CD4-positive, alpha-beta T cell (primary cell): ENCODE results near the gene CDH2. TPM values are rescaled to one million over a fixed set of nuclear protein-coding genes. Genes with fewer than 3 reads are reported as not detected.

Source experiments
- ATAC-seq: fragments of 200-7000 bp; cut with Tn5 transposase; one replicate; pipeline ENCODE4 v1.10.0; 2022; ENCODE audit warnings: mild to moderate bottlenecking; ENCODE audit not compliant: poor library complexity
- CTCF ChIA-PET: fragments of 350-600 bp; sonication (Branson Sonifier 250); formaldehyde crosslinking; loops from one replicate; lab custom pipeline; 2021; ENCODE audit warnings: antibody characterized with exemption, inconsistent platforms; lab: Charles Lee
- POLR2A ChIA-PET: fragments of 350-600 bp; sonication (Branson Sonifier 250); formaldehyde crosslinking; loops from one replicate; lab custom pipeline; 2021; ENCODE audit warnings: antibody characterized with exemption, inconsistent platforms; lab: Charles Lee
- DNase-seq, 14 experiments: peaks; one replicate each; pipeline ENCODE4 v3.0.0-alpha.2; 2013 to 2020; ENCODE audit warnings: mixed read lengths in 2 of 14
- H3K27ac ChIP-seq, 2 donors: one replicate each; pipeline versions ENCODE4 v1.5.1 to v1.7.0; 2013; ENCODE audit warnings: low read length in 2 of 2, low read depth in 1 of 2, mild to moderate bottlenecking in 1 of 2
- H3K27me3 ChIP-seq, 2 experiments: 1 replicate in 1 of 2; 2 replicates in 1 of 2; pipeline versions ENCODE4 v1.6.1 to v1.7.0; 2013; ENCODE audit warnings: low read length in 2 of 2, control low read depth in 1 of 2, mild to moderate bottlenecking in 1 of 2, moderate library complexity in 1 of 2; ENCODE audit not compliant: insufficient read depth in 2 of 2, control insufficient read depth in 1 of 2
- H3K36me3 ChIP-seq: one replicate; pipeline ENCODE4 v1.6.1; 2013; ENCODE audit warnings: low read length, control low read depth; ENCODE audit not compliant: insufficient read depth
- H3K4me1 ChIP-seq: one replicate; pipeline ENCODE4 v1.6.1; 2013; ENCODE audit warnings: low read length, control low read depth; ENCODE audit not compliant: insufficient read depth
- H3K4me3 ChIP-seq: one replicate; pipeline ENCODE4 v1.5.1; 2013; ENCODE audit warnings: mild to moderate bottlenecking, low read length, moderate library complexity
- H3K9me3 ChIP-seq, 2 experiments: 1 replicate in 1 of 2; 2 replicates in 1 of 2; pipeline versions ENCODE4 v1.6.1 to v1.7.0; 2013; ENCODE audit warnings: low read length in 2 of 2, mild to moderate bottlenecking in 2 of 2, control low read depth in 1 of 2, moderate library complexity in 1 of 2; ENCODE audit not compliant: control insufficient read depth in 1 of 2, insufficient read depth in 1 of 2
- H3K27ac Mint-ChIP-seq: one replicate; pipeline ENCODE4 v1.8.0; 2020; ENCODE audit warnings: mixed read lengths
- H3K27me3 Mint-ChIP-seq: one replicate; pipeline ENCODE4 v1.8.0; 2021; ENCODE audit warnings: mixed read lengths
- H3K36me3 Mint-ChIP-seq: one replicate; pipeline ENCODE4 v1.8.0; 2021; ENCODE audit warnings: low read depth, mixed read lengths
- H3K4me1 Mint-ChIP-seq: one replicate; pipeline ENCODE4 v1.8.0; 2021; ENCODE audit warnings: low read depth, mixed read lengths
- H3K4me3 Mint-ChIP-seq: one replicate; pipeline ENCODE4 v1.8.0; 2020; ENCODE audit warnings: mild to moderate bottlenecking, mixed read lengths
- H3K9me3 Mint-ChIP-seq: one replicate; pipeline ENCODE4 v1.8.0; 2020; ENCODE audit warnings: mixed read lengths
- intact Hi-C, 2 experiments: fragments of 100-400 bp; cut with DNase I in 1 of 2; cut with micrococcal nuclease in 1 of 2; formaldehyde crosslinking; loops; one replicate each; pipeline versions ENCODE4 v1.15.1 to v1.9.0; 2023 to 2025; cut with DNase I, micrococcal nuclease
- total RNA-seq, 174 experiments: library from RNA in 2 of 174; stranded (reverse) in 2 of 174; gene quantifications; one replicate each; pipeline ENCODE4 v1.2.3 and lab custom pipeline; 2021 to 2026
- TF ChIP-seq, protein P1 (sequence below): fragments of 200-600 bp; IDR thresholded peaks from one replicate; pipeline ENCODE4 v1.8.0; 2022; ENCODE audit warnings: antibody characterized with exemption, mild to moderate bottlenecking

The CDH2 gene
- total RNA-seq, 2 experiments from 2014 or later: not detected

DNA sequence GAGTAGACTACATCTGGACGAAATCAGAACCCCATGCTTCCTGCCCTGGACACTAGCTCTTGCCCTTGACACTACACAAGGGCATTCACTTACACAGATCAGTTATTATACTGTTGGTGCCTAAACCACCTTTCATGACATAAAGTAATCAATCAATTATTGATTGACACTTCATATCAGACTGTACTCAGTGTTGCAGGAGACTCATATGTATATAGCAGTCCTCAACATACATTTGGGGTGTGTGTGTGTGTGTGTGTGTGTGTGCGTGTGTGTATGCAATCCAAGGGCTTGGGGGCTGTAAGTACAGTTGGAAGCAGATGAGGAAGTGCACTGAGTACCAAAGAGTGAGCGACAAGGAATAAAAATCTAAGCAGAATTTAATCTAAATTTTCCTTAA, 5.1 kb downstream of the CDH2 start:
- Histone ChIP-seq H3K9me3 (peaks cover 0 to 23% of the 10 kb centered on the region in 2 experiments), H3K4me1 (peaks cover 4% of the 10 kb centered on the region), H3K27me3 (peaks cover 14 to 32% of the 10 kb centered on the region in 2 experiments), H3K4me3 (no peak overlapping the region), H3K36me3 (no peaks in the 10 kb centered on the region), H3K27ac (no peak overlapping the region)
- Mint-ChIP-seq H3K9me3 (no peaks in the 10 kb centered on the region), H3K27me3 (peaks cover 37% of the 10 kb centered on the region), H3K27ac (no peak overlapping the region), H3K36me3 (no peaks in the 10 kb centered on the region), H3K4me1 (peaks cover 17% of the 10 kb centered on the region), H3K4me3 (no peak overlapping the region)
- no peak for DNase-seq
- no peak for ATAC-seq
- ChIA-PET CTCF (no interaction called here), POLR2A (no interaction called here)
- intact Hi-C loops: no loop called here
- TF ChIP-seq, protein P1, sequence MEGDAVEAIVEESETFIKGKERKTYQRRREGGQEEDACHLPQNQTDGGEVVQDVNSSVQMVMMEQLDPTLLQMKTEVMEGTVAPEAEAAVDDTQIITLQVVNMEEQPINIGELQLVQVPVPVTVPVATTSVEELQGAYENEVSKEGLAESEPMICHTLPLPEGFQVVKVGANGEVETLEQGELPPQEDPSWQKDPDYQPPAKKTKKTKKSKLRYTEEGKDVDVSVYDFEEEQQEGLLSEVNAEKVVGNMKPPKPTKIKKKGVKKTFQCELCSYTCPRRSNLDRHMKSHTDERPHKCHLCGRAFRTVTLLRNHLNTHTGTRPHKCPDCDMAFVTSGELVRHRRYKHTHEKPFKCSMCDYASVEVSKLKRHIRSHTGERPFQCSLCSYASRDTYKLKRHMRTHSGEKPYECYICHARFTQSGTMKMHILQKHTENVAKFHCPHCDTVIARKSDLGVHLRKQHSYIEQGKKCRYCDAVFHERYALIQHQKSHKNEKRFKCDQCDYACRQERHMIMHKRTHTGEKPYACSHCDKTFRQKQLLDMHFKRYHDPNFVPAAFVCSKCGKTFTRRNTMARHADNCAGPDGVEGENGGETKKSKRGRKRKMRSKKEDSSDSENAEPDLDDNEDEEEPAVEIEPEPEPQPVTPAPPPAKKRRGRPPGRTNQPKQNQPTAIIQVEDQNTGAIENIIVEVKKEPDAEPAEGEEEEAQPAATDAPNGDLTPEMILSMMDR: no peak

DNA sequence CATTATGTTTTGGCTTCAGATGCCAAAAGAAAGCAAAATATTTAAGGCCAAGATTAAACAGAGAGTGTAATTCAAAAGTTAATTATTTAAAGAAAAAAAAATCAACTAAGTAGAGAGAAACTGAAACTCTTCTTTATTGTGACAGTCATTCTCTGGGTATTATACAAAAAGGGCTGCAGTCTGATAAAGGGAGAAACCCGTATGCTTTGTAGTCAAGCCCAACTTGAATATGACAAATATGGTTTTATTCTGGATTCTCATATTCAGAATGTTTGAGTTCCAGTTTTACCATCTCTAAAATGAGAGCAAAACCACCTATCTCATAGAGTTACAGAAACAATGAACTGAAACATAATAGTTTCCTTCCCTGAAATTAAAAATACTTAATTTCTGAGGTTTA, 8.2 kb downstream of the CDH2 start:
- Mint-ChIP-seq H3K27me3 (peaks cover 14% of the 10 kb centered on the region), H3K36me3 (no peaks in the 10 kb centered on the region), H3K9me3 (peaks cover 3% of the 10 kb centered on the region), H3K4me1 (no peaks in the 10 kb centered on the region), H3K4me3 (no peak overlapping the region), H3K27ac (no peak overlapping the region)
- intact Hi-C loops: no loop called here
- no peaks in the 10 kb centered on the region for H3K4me1 ChIP-seq
- H3K36me3 ChIP-seq: no peaks in the 10 kb centered on the region
- TF ChIP-seq, protein P1: no peak
- DNase-seq (no peak), ATAC-seq (no peak)
- no peak overlapping the region for H3K4me3 ChIP-seq
- peaks cover 0 to 8% of the 10 kb centered on the region in 2 experiments for H3K9me3 ChIP-seq
- POLR2A ChIA-PET: no interaction called here
- H3K27ac ChIP-seq: no peak overlapping the region
- peaks cover 0 to 4% of the 10 kb centered on the region in 2 experiments for H3K27me3 ChIP-seq
- CTCF ChIA-PET: no interaction called here

DNA sequence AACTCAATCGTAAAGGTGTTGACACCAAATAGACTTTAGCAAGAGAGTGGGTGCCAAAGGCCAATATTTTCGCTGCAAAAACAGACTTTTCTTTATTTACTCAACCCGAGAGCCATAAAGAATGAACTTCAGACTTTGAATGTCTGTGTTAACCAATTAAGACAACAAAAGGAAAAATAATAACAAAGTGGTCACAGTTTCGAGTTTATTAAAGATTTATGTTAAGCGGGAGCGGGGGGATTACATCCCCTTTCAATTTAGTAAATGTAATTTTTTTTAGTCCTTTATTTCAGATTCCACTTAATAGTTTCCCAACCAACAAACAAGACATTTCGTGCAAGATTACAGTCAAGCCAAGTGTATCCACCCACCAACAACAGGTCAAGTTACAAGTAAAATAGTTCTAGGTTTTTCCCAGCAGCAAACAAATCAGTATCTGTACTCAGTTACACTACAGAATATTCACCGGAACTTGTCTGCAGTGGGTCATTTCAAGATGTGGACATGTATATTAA, 9.0 kb downstream of the CDH2 start:
- intact Hi-C loops: no loop called here
- Histone ChIP-seq H3K4me1 (no peaks in the 10 kb centered on the region), H3K27ac (no peak overlapping the region), H3K36me3 (no peaks in the 10 kb centered on the region), H3K9me3 (peaks cover 0 to 8% of the 10 kb centered on the region in 2 experiments), H3K4me3 (no peak overlapping the region), H3K27me3 (no peaks in the 10 kb centered on the region)
- no peaks in the 10 kb centered on the region for H3K4me1 Mint-ChIP-seq
- no peak overlapping the region for H3K4me3 Mint-ChIP-seq
- ATAC-seq (no peak), DNase-seq (no peak)
- ChIA-PET POLR2A (no interaction called here), CTCF (no interaction called here)
- TF ChIP-seq, protein P1: no peak
- H3K27ac Mint-ChIP-seq: no peak overlapping the region
- no peaks in the 10 kb centered on the region for H3K36me3 Mint-ChIP-seq
- peaks cover 8% of the 10 kb centered on the region for H3K27me3 Mint-ChIP-seq
- peaks cover 4% of the 10 kb centered on the region for H3K9me3 Mint-ChIP-seq
